Right cardiac atrium (tissue), 5 donors: Measurements from ENCODE around the gene NENF. TPM values are rescaled to one million over a fixed set of nuclear protein-coding genes. Genes with fewer than 3 reads are reported as not detected.
A peak's percentile ranks its signal among the peaks of the same experiment; 100 is the strongest.
"Not testable (repeated sequence)": the region's sequence is repeated elsewhere in the genome, so short reads cannot be mapped to it uniquely, and the experiment has no call there.

Experiments used
- ATAC-seq, 2 donors: fragments of 200-7000 bp; cut with Tn5 transposase; one replicate each; pipeline versions ENCODE4 v1.8.0 to v1.9.1; 2020; ENCODE audit warnings: moderate library complexity in 2 of 2, mild to moderate bottlenecking in 1 of 2
- DNase-seq, 3 donors: peaks; one replicate each; pipeline ENCODE4 v3.0.0-alpha.2; 2020
- H3K27ac ChIP-seq: one replicate; pipeline ENCODE4 v1.5.1; 2013; ENCODE audit warnings: mild to moderate bottlenecking, low read length, control low read depth, moderate library complexity
- H3K27me3 ChIP-seq: one replicate; pipeline ENCODE4 v1.6.1; 2013; ENCODE audit not compliant: control insufficient read depth, insufficient read depth
- H3K4me1 ChIP-seq: one replicate; pipeline ENCODE4 v1.6.1; 2013; ENCODE audit warnings: low read length; ENCODE audit not compliant: control insufficient read depth, insufficient read depth
- H3K4me3 ChIP-seq: one replicate; pipeline ENCODE4 v1.5.1; 2013; ENCODE audit warnings: low read length, control low read depth
- H3K9me3 ChIP-seq: one replicate; pipeline ENCODE4 v1.6.1; 2013; ENCODE audit warnings: low read length; ENCODE audit not compliant: control insufficient read depth
- WGBS: extraction: QIAGEN DNeasy Blood & Tissue Kit; methylation state at CpG from one replicate; pipeline ENCODE4 v1.1.7; 2013; 5-methylcytosine and 5-hydroxymethylcytosine counted together
- intact Hi-C, 4 donors: fragments of 100-400 bp; cut with DNase I; formaldehyde crosslinking; loops; one replicate each; pipeline versions ENCODE4 v1.11.0 to v1.14.0; 2022 to 2023
- polyA plus RNA-seq: library from polyadenylated mRNA; stranded (reverse); fragments of 200-250 nt; gene quantifications from one replicate; pipeline ENCODE4 v1.2.3, GENCODE V29; 2013
- total RNA-seq, 4 donors: library from RNA; stranded (reverse); fragmentation: NEBNext Ultra II Directional; extraction: Animal tissue kit (Norgen Biotek cat#: 25700); gene quantifications; one replicate each; pipeline ENCODE4 v1.2.1, GENCODE V29; 2021
- donor health status: healthy with polysubstance abuse.
- donor health status: DM: no; HTN: yes; CAD: no.
- donor health status: DM: no; HTN: no; CAD: no.
- donor health status: DM: no; HTN: yes; CAD: no; lungs with severe emphysema.
- donor health status: DM: yes; HTN: yes; CAD: no.

The NENF gene
- total and polyA plus RNA-seq, 5 donors, result 99.4 to 121 (median 107) TPM

- intact Hi-C loops, result loop anchor here (10.0 kb wide), 4 partner anchors 81 to 311 kb away; partner anchors contain the start of gene ATF3 (in 1 of the 4)
- H3K27me3 ChIP-seq, result no peaks in the 10 kb centered on the region
- no peak for DNase-seq
- ATAC-seq, result no peak
- H3K27ac ChIP-seq, result no peak overlapping the region
- H3K9me3 ChIP-seq, result no peaks in the 10 kb centered on the region
- H3K4me1 ChIP-seq, result no peaks in the 10 kb centered on the region
- 94% methylated on average over 9 of the region's 9 CpGs for WGBS
- no peak overlapping the region for H3K4me3 ChIP-seq
These were observed 41.0 kb downstream of the NENF start for GRCh38 chr1:212473729-212474128.

DNA sequence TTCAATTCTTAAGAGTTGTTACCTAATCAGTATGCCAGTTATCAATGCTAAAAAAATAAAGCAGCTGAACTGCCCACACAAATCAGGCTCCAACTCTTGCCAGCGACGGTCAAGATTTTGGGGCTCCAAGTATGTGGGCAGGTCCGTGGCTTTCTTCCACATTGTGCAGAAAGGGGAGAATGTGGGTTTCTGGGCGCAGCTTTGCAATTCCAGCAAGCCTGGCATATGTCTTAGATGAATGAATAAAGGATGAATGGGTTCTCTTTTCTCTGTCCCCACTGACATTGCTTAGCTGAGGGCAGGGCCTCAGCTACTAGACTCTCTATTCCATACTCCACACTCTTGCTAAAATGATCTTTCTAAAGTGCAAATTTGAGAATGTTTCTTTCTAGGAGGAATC lies 42.4 kb downstream of the NENF start:
- WGBS, result 80% methylated on average over 4 of the region's 4 CpGs
- no peak for DNase-seq
- no peaks in the 10 kb centered on the region for H3K27me3 ChIP-seq
- H3K27ac ChIP-seq, result no peak overlapping the region
- H3K4me3 ChIP-seq, result no peak overlapping the region
- no peaks in the 10 kb centered on the region for H3K9me3 ChIP-seq
- no peak for ATAC-seq
- no peaks in the 10 kb centered on the region for H3K4me1 ChIP-seq
- intact Hi-C loops, result loop anchor here (5.0 to 10.0 kb wide), 5 partner anchors 80 to 310 kb away; partner anchors contain the start of gene ATF3 (in 1 of the 4)

DNA sequence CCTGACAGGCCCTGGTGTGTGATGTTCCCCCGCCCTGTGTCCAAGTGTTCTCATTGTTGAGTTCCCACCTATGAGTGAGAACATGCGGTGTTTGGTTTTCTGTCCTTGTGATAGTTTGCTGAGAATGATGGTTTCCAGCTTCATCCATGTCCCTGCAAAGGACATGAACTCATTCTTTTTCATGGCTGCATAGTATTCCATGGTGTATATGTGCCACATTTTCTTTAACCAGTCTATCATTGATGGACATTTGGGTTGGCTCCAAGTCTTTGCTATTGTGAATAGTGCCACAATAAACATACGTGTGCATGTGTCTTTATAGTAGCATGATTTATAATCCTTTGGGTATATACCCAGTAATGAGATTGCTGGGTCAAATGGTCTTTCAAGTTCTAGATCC lies 43.1 kb downstream of the NENF start:
- H3K4me3 ChIP-seq, H3K27me3 ChIP-seq, DNase-seq, H3K4me1 ChIP-seq, H3K9me3 ChIP-seq, H3K27ac ChIP-seq, ATAC-seq: not testable (repeated sequence)
- intact Hi-C loops, result loop anchor here (5.0 to 10.0 kb wide), 5 partner anchors 79 to 309 kb away; partner anchors contain the start of gene ATF3 (in 1 of the 4)
- 90% methylated on average over 3 of the region's 3 CpGs for WGBS

DNA sequence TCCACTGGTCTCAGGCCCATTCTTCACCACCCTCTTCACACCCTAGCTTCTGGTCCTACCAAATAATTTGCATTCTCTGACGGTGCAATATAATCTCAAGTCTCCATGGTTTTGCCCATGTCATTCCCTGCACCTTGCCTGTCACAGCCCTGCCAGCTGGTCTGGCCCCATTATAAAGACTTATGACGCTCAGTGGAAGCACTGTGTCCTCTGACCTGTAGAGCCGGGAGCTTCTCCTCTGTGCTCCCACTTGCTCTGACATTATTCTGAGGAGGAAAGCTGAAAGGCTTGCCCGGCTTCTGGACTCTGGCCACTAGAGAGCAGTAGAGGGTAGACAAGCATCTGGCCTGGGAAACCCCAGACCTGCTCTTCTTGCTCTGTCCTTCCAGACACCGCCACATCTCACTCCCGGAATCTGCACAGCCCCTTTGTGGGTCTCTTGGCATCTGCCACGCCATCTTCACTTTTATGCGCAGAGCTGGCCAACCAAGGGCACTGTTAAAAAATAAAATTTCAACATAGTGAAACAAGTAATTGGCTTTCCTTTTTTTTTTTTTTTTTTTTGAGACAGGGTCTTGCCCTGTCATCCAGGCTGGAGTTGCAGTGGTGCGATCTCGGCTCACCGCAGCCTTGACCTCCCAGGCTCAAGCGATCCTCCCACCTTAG lies 44.4 kb downstream of the NENF start:
- DNase-seq (peak; percentile 75 to 88 (median 84)), ATAC-seq (peak; percentile 91)
- Histone ChIP-seq H3K9me3 (no peaks in the 10 kb centered on the region), H3K27ac (no peak overlapping the region), H3K27me3 (no peaks in the 10 kb centered on the region), H3K4me1 (no peaks in the 10 kb centered on the region), H3K4me3 (no peak overlapping the region)
- 30% methylated on average over 12 of the region's 12 CpGs for WGBS
- intact Hi-C loops, result loop anchor here (5.0 to 10.0 kb wide), 5 partner anchors 78 to 308 kb away; partner anchors contain the start of gene ATF3 (in 1 of the 4)

- Histone ChIP-seq H3K9me3 (no peaks in the 10 kb centered on the region), H3K4me1 (no peaks in the 10 kb centered on the region), H3K27ac (no peak overlapping the region), H3K4me3 (no peak overlapping the region), H3K27me3 (no peaks in the 10 kb centered on the region)
- ATAC-seq (no peak), DNase-seq (no peak)
- intact Hi-C loops, result loop anchor here (2.0 to 10.0 kb wide), 6 partner anchors 77 to 307 kb away; partner anchors contain the start of gene ATF3 (in 1 of the 4)
- WGBS, result 73% methylated on average over 8 of the region's 8 CpGs
These were observed 45.2 kb downstream of the NENF start for GRCh38 chr1:212477680-212478466.

DNA sequence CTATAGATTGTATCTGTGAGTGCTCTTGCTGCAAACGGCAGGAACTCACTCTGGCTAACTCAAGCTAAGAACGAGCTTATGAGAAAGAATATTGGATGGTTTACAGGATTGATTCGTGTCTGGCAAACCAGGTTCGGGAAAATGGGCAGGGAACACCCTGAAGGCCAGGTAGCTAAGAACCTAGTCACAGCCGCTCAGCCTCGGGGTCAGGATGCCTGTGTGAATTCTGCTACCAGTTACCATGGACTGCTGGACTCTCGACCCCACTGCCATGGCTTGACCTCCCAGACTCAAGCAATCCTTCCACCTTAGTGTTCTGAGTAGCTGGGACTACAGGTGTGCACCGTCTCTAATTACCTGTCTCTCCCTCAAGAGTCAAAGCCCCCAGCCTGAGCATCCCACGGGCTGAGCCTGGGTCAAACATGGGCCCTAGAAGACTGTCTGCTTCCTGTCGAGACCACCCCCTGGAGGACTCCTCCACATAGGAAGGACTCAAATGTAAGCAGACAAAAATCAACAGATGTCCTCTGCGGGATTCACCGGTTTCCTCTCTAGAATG lies 45.8 kb downstream of the NENF start:
- Histone ChIP-seq H3K27ac (no peak overlapping the region), H3K4me3 (no peak overlapping the region), H3K4me1 (no peaks in the 10 kb centered on the region), H3K27me3 (no peaks in the 10 kb centered on the region), H3K9me3 (no peaks in the 10 kb centered on the region)
- intact Hi-C loops, result loop anchor here (2.0 to 10.0 kb wide), 6 partner anchors 76 to 306 kb away; partner anchors contain the start of gene ATF3 (in 1 of the 4)
- ATAC-seq (no peak), DNase-seq (no peak)
- 79% methylated on average over 12 of the region's 12 CpGs for WGBS

GRCh38 chr1:212479188-212479587 lies 46.5 kb downstream of the NENF start:
- DNase-seq (no peak), ATAC-seq (no peak)
- Histone ChIP-seq H3K4me3 (no peak overlapping the region), H3K27ac (no peak overlapping the region), H3K4me1 (no peaks in the 10 kb centered on the region), H3K9me3 (no peaks in the 10 kb centered on the region), H3K27me3 (no peaks in the 10 kb centered on the region)
- WGBS, result 57% methylated on average over 7 of the region's 7 CpGs
- intact Hi-C loops, result loop anchor here (2.0 to 10.0 kb wide), 6 partner anchors 76 to 306 kb away; partner anchors contain the start of gene ATF3 (in 1 of the 4)

DNA sequence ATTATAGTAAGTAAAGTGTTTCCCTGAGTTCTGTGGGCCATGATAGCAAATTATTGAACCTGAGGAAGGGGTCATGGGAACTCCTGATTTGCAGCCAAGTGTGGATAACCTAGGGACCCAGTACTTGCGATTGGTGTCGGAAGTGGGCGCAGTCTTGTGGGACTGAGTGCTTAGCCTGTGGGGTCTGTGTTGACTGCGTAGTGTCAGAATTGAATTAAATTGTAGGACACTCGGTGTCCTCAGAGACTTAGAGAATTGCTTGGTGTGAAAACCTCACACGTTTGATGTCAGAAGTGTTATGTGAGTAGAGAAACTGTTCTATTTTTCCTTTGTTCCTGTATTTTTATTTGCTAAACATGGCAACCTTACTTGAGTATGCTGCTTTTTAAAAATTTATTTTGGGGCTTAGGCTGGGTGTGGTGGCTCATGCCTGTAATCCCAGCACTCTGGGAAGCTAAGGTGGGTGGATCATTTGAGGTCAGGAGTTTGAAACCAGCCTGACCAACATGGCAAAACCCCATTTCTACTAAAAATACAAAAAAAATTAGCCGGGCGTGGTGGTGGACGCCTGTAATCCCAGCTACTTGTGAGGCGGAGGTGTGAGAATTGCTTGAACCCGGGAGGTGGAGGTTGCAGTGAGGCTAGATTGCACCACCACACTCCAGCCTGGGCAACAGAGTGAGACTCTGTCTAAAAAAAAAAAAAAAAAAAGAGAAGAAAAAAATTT lies 48.2 kb downstream of the NENF start:
- H3K4me3 ChIP-seq, H3K27ac ChIP-seq, H3K9me3 ChIP-seq, DNase-seq, H3K27me3 ChIP-seq, H3K4me1 ChIP-seq, intact Hi-C loops, ATAC-seq: not testable (repeated sequence)
- 82% methylated on average over 11 of the region's 11 CpGs for WGBS

DNA sequence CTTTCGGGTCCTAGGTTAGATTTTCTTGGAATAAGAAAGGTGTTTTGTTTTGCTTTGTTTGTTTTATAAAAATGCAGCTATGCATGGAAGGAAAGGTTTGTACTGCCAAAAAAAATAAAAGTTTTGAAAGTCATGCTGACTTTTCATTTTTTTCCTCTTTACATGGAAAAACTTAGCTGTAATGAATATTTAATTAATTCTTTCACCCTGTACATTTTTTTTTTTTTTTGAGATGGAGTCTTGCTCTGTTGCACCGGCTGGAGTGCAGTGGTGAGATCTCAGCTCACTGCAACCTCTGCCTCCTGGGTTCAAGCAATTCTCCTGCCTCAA lies 48.7 kb downstream of the NENF start:
- Histone ChIP-seq H3K4me3 (no peak overlapping the region), H3K27me3 (no peaks in the 10 kb centered on the region), H3K9me3 (no peaks in the 10 kb centered on the region), H3K4me1 (no peaks in the 10 kb centered on the region), H3K27ac (no peak overlapping the region)
- DNase-seq (no peak), ATAC-seq (no peak)
- intact Hi-C loops, result no loop called here
- WGBS, result 50% methylated on average over 2 of the region's 2 CpGs

DNA sequence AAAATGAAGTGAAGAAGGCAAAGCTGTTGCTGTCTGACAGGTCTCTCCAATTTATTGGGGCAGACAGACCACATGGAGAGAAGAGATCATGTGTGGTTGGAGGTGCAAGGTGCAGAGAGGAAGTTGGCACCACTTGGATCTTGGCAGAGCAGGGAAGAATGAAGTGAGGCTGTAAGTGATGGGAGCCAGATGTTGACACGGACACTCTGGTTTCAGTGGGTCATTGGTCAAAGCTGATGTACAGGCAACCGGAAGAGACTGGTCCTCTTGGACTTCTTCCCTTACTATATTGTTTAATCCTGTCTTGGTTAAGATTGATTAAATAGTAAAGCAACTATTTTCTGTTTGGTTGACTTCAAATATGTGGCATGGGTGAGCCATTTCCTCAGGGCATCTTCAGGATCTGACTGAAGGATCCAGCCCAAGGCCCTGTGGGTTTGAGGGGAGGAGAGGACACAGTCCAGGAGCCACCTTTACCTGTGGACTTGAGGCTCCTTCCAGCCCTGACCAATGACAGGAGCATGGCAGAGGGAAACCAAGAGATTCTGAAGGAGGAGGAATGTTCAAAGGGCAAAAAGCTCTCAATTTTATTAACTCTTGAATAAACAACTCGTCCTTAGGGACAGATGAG lies 49.4 kb downstream of the NENF start:
- Histone ChIP-seq H3K4me3 (no peak overlapping the region), H3K27ac (no peak overlapping the region), H3K27me3 (no peaks in the 10 kb centered on the region), H3K9me3 (no peaks in the 10 kb centered on the region), H3K4me1 (no peaks in the 10 kb centered on the region)
- intact Hi-C loops, result no loop called here
- DNase-seq (no peak), ATAC-seq (no peak)
- 57% methylated on average over 3 of the region's 3 CpGs for WGBS
